GM21717 (cell line): ENCODE results near the gene ZFC3H1.
A peak's percentile ranks its signal among the peaks of the same experiment; 100 is the strongest.

Experiments
- ATAC-seq: cut with Tn5 transposase; IDR thresholded peaks from one replicate; pipeline ENCODE4 v1.9.1; 2021; ENCODE audit warnings: mild to moderate bottlenecking, moderate library complexity; ENCODE audit not compliant: unreplicated experiment

The ZFC3H1 gene

GRCh38 chr12:71682466-71682865 is 18.8 kb upstream of the ZFC3H1 start:
- no peak for ATAC-seq

DNA sequence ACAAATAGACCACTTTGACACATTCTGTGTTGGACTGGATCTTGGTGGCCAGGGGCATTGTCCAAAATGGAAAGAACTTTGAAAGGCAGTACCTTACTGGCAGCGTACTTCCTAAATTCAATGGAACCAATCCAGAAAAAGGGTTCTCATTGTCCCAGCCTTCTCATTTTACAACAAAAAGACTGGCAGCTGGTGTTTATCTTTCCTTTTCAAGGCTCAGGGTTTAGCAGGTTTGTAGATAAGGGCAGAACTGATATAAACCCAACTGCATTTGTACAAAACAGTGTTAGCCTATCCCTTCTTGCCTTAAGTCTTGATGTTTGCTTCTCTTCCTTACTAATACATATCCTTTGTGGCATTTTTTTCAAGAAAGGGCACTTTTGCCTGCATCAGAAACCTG is 8.2 kb upstream of the ZFC3H1 start:
- no peak for ATAC-seq

DNA sequence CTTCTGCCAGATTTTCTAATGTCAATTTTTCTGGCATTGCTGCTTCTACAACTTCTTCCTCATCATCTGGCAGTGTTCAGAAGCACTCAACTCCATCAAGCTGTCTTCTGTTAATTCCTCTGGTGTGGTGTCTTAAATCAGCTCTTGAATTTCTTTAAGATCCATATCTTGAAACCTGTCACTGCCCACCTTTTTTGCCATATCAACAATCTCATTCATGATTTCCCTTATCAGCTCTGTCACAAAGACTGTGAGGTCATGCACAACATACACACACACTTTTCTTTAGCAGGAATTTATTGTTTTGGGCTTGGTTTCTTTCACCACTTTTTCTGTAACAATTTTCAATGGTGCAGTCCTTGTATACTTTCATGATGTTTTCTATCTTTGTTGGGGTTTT is 7.7 kb upstream of the ZFC3H1 start:
- ATAC-seq = no peak

DNA sequence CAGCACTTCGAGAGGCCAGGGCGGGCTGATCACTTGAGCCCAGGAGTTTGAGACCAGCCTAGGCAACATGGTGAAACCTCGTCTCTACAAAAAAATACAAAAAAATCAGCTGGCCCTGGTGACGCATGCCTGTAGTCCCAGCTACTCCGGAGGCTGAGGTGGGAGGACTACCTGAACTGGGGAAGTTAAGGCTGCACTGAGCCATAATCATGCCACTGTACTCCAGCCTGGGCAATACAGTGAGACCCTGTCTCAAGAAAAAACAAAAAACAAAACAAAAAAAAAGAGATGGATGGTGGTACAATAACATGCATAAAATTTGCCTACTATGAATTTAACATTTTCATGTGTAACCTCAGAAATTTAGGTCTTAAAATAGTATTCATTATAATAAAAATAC is 2.6 kb upstream of the ZFC3H1 start:
- ATAC-seq = no peak

DNA sequence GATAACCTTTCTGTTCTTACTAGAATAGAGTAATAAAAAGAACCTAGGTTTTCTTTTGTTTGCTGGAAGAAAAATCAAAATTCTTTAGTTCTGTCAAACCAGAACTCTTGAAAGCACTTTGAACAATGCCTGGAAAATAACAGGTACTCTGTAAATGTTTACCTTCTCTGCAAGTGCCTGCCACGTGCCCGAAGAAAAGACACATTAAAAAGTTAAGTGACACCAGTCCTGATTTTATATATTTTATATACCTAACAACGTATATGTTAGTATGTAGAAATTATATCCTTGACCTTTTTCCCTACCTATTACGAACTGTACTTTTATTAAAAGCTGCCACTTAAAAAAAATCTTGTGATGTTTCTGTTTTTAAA is 1.4 kb upstream of the ZFC3H1 start:
- no peak for ATAC-seq

GRCh38 chr12:71664411-71665089 is 902 bp upstream of the ZFC3H1 start:
- ATAC-seq = peak; percentile 6

DNA sequence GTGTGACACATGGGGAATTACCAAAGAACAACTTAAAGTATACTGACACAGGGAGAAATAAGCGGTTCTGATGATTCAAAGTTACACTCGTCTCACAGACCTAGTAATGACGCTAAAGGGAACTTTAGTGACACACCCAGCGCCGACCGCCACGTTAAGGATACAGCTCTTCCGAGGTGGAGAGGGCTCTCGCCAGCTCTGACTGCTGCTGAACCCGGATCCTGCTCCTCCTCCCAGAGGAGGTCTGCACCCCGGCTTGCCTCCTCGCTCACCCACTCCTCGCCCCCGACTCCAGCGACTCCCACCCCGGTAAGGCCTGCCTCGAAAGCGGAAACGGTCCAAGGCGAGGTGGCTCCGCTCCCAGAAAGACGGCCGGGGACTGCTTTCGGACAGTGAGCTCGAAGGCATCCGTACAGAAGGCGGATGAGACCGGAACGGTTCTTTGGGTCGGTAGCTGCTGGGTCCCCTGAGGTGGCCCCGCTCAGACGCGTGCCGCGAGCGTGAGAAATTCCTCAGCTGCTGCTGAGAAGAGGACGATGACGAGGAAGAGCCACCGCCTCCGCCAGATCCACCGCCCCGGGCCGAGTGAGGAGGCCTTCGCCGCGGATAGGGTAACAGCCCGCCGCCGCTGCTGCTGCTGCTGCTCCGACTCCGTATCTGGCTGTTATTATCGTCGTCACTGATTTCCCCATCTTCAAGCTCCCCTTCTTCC is 643 bp downstream of the ZFC3H1 start:
- peak; percentile 32 for ATAC-seq

GRCh38 chr12:71661977-71662530 is 1.6 kb downstream of the ZFC3H1 start:
- no peak for ATAC-seq

DNA sequence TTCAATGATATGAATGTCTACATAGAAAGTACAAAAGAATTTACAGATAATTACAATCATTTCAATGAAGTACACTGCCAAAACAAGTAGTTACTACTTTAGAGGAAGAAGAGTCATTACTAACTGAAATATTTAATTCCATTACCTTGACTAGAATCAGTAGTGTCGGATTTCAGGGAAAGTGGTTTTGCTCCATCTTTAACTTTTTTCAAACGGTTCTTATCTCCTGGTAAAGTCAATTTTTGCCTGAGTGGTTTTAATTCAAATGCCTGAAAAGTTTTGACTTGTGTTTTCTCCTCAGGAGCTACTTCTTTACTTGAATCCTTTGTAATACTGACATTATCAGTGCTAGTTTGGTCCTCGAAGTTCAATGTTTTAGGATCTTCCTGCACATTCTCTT is 6.9 kb downstream of the ZFC3H1 start:
- ATAC-seq = no peak

DNA sequence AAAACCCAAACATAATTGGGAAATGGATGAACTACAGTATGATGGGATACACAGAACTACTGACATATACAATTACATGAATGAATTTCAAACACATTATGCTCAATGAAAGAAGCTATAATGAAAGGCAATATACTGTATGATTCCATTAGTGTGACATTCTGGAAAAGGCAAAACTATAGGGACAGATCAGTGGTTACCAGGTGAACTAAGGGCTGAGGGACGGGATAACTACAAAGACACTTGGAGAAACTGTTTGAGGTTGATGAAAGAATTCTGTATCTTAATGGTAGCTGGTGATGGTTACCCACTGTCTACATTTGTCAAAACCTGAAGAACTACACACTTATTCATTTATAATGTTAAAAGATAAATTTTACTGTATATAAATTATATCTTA is 7.7 kb downstream of the ZFC3H1 start:
- ATAC-seq = no peak

DNA sequence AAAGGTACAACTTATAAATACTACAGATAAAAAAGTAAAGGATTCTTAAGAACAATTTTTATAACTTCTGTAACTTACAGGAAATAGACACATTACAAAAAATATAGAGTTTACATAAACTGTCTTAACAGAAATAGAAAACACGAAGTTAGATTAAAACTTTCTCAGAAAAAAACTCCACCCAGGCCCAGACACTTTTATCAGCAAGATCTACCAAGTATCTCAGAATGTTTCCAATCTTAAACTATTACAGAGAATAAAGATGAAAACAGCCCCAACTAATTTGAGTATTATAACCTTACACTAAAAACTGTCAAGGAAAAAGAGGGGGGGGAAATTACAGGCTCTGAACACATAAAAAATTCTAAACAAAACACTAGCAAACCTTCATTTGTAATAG is 8.2 kb downstream of the ZFC3H1 start:
- ATAC-seq = no peak

DNA sequence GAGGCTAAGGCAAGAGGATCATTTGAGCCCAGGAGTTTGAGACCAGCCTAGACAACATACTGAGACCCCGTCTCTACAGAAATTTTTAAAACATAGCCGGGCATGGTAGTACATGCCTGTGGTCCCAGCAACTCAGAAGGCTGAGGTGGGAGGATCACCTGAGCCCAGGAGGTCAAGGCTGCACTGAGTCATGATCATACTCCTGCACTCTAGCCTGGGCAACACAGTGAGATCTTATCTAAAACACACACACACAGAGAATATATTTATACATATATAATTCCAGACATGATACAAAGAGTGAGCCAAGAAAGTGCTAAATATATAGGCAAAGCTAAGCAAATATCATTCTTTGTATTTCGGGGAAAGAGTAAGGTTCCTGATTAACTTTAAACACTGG is 9.4 kb downstream of the ZFC3H1 start:
- no peak for ATAC-seq

- no peak for ATAC-seq
These were observed 10.5 kb downstream of the ZFC3H1 start for GRCh38 chr12:71653137-71653536.

DNA sequence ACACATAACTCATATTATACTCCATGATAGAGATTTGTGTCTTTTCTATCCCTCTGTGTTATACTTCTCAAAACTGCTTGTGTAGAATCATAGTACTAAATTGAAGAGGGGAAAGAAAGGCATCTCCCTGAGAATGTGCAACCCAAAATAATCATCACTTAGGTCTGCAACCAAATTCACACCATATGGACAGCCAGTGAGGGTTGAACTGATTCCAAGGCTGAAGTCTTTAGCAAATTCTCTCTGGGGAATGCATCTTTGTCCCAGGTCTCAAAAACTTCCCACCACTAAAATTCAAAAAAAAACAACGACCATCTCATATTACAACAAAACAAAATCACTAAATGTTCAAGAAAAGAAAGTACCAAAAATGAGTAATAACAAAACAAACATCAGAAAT is 11.0 kb downstream of the ZFC3H1 start:
- ATAC-seq = no peak

DNA sequence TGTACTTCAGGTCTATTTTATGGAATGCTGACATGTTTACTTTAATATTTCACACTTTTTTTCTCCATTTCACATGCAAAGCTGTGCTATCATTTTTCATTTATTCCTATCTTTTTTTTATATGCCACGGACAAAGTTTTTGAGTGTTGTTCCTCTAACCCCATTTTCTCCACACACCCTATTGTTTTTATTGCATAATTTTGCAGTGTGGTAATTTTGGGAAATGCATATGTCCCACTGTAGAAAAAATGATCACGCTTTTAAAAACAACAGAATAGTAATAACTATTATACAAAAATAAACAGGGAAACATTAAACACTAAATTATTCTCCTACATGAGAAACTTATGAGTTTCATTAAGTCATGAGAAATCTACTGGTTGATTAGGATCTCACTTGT is 14.2 kb downstream of the ZFC3H1 start:
- no peak for ATAC-seq

GRCh38 chr12:71648537-71648936 is 15.1 kb downstream of the ZFC3H1 start:
- no peak for ATAC-seq

DNA sequence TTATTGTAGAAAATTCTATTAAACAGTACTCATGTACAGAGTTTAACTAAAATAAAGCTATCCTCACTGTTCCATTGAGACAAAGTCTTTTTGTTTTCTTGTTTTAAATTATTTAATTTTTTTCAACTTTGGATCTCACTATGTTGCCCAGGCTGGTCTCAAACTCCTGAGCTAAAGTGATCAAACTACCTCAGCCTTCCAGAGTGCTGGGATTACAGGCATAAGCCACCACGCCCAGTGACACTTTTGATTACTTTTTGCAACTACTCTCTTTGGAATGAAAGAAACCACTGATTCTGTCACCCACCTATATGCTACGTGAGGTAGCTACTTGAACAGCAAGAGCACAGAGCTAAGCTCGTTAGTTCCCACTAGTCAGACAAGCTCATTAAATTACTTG is 17.1 kb downstream of the ZFC3H1 start:
- no peak for ATAC-seq

GRCh38 chr12:71645268-71645667 is 18.4 kb downstream of the ZFC3H1 start:
- ATAC-seq = no peak

- ATAC-seq = peak; percentile 80
These were observed 21.4 kb downstream of the ZFC3H1 start for GRCh38 chr12:71642264-71642663.

DNA sequence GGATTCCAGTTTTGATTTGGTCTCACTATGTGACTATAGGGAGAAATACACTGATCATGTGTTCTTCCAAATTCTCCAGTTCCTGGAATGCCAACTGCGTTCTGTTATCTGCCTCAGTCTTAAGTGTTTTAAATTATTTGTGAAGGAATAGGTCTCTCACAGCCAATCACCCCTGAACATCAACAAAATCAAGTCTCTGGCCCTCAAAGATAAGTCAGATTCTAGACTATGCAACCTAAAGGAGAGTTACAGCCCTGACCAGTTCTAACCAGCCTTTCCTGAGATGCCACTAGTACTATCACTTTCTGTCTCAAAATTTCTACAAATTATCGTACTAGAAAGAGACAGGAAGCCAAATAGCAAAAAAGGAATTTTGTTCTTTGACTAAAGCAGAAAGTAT is 22.3 kb downstream of the ZFC3H1 start:
- no peak for ATAC-seq

GRCh38 chr12:71640316-71640715 is 23.3 kb downstream of the ZFC3H1 start:
- ATAC-seq = no peak

- ATAC-seq = no peak
These were observed 24.3 kb downstream of the ZFC3H1 start for GRCh38 chr12:71639341-71639760.
